GM18868 (cell line): Measurements from ENCODE around the gene ERGIC1.

Experiments used
- ATAC-seq: cut with Tn5 transposase; IDR thresholded peaks from one replicate; pipeline ENCODE4 v1.9.1; 2021; ENCODE audit warnings: mild to moderate bottlenecking, moderate library complexity; ENCODE audit not compliant: unreplicated experiment

ERGIC1 gene

DNA sequence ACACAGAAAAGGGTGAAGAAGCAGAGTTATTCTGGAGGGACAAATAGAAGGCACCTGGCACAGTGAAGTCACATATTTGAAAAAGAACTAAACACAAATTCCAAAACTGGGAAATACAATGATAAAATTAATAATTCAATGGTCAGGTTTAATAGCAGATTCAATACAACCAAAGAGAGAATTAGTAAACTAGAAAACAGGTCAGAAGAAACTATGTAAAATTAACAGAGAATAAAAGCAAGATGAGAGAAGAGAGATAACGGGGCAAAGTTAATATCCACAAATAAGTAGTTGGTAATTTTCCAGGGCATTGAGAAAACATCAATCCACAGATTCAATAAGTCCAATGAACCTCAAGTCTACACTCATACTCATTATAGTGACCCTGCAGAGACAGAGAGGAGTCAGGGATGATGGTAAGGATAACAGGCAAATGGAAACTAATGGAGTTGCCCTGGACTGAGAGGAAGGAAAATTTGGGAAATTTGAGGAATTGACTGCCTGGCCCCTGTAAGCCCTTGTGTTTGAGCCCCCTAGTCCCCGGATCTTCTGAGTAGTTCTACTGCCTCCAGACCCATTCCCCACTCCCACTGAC, 8.3 kb upstream of the ERGIC1 start:
- no peak for ATAC-seq

DNA sequence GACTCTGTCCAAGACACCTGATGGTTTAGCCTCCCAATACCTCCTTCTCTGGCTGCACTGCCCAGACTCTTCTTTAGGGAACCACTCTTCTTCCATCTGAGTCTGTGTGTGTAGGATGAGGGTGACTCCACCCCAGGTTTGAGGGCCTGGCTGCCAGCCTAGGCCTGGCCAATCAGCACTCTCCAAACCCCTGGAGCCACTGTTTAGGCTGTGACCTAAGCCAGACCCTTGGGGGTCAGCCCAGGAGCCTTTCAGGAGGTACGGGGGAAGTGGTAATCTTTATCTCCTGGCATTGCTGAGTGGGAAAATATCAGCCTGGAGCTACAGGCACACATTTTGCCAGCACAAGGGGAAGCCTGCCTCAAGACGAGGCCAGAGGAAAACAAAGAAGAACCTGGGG, 6.2 kb upstream of the ERGIC1 start:
- ATAC-seq, result no peak

DNA sequence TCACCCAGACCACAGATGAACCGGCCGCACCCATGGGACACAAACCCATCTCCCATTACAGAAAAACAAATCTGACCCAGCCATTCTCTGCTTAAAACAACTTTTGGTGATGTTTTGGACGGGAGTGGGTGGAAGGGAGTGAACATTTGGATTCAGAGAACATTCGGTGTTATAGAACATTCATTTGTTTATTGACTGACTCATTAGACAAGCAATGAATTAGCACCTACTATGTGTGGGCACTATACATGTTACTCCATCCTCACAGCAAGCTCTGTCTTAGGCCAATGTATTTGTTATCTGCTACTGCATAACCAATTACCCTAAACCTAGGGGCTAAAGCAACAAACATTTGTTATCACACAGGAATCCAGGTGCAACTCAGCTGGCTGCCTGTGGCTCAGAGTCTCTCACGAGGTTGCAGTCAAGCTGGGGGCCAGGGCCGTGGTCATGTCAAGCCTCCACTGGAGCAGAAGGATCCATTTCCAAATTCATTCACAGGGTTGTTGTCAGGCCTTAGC, 5.1 kb upstream of the ERGIC1 start:
- ATAC-seq, result no peak

DNA sequence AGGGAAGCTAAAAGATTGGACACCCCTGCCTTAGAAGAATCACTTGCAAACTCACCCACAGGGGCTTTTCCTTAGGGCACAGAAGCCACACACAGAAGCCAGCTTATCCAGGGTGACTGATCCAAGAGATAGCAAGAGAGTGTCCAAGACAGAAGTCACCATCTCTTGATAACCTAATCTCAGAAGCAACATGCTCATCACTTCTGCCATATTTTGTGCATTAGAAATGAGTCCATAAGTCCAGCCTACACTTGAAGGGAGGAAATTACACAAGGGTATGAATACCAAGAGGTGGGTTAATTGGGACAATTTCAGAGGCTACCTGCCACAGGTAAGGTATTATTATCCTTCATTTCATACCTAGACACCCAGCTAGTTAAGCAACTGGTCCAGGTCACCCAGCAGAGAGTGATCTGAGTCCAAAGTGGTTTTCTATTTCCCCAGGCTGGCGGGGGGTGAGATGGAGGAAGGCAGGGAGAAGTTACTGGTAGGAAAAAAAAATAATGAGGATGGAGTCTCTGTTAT, 3.7 kb upstream of the ERGIC1 start:
- no peak for ATAC-seq

DNA sequence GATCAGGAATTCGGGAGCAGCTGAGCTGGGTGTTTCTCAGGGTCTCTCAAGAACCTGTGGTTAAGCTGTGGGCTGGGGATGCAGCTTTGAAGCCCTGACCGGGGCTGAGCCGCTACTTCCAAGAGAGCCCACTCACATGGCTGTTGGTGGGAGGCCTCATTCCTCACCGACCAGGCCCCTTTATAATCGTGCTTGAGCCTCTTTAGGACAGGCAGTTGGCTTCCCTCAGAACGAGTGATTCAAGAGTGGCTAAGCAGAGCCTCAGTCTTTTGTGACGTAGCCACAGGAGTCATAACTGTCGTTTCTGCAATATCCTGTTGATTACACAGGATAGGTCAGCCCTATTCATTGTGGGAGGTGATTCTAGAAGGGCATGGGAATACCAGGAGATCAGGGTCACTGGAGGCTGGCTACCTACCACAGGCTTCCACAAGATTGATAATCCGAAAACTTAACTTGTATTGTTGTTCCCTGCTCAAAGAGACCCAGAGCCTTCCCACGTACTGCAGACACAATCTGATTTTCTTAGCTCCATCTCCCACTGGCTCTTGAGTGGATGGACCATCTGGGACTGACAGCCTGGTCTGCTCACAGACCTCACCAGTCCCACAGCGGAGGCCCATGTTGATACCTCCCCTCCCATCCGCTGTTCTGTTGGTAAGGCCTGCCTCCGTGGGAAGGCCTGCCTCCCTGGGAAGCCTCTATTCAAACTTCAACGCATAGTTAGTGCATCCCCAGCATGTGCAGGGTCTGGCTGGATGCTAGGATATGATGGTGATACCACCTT, 3.0 kb upstream of the ERGIC1 start:
- no peak for ATAC-seq

DNA sequence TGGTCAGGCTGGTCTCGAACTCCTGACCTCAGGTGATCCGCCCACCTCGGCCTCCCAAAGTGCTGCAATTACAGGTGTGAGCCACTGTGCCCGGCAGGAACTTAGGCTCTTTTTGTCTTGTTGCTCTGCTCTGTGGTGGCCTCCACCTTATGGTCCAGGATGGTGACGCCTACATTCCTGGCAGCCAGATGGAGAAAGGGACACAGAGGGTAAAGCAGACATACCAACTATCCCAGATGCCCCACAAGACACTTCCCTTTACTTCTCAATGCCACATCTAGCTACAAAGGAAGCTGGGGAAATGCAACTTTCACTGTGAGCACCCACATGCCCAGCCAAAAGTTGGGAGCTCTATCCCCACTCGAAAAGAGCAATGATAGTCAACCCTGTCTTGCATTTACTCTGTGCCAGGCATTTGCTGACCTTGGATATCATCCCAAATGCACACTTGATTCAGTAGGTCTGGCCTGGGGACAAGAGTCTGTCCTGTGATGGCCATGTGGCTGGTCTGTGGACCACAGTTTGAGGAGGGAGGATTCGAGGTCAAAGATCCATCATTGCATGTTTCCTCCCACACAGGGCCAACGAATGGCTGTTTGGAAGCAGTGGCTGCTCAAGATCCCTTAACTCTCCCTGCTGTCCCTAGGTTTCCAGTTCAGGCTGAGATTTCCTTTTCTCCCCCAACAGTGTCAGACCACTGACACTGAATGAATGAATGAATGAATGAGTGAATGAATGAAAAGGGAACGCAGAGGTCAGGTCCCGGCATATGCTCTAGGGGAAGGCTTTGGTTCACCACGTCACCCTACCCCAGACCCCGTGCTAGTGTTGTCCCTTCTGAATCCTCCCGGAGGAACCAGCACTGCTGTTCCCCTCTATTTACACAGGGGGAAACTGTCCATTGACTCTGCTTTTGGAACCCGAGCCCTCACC, 1.4 kb upstream of the ERGIC1 start:
- ATAC-seq, result no peak

DNA sequence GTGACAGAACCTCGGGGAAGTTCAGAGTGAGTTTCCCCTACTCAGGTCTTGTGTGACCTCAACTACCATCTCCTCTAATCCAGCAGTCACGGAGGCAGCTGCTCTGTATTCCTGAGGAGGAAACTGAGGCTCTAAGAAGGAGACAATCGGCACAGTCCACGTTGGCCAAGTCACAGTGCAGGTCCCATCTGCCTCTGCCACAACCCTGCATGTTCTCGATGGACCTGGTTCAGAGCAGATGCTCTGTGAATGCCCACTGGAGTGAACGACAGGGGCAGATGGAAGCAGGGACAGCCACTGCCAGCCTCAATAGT, 722 bp upstream of the ERGIC1 start:
- ATAC-seq, result no peak

DNA sequence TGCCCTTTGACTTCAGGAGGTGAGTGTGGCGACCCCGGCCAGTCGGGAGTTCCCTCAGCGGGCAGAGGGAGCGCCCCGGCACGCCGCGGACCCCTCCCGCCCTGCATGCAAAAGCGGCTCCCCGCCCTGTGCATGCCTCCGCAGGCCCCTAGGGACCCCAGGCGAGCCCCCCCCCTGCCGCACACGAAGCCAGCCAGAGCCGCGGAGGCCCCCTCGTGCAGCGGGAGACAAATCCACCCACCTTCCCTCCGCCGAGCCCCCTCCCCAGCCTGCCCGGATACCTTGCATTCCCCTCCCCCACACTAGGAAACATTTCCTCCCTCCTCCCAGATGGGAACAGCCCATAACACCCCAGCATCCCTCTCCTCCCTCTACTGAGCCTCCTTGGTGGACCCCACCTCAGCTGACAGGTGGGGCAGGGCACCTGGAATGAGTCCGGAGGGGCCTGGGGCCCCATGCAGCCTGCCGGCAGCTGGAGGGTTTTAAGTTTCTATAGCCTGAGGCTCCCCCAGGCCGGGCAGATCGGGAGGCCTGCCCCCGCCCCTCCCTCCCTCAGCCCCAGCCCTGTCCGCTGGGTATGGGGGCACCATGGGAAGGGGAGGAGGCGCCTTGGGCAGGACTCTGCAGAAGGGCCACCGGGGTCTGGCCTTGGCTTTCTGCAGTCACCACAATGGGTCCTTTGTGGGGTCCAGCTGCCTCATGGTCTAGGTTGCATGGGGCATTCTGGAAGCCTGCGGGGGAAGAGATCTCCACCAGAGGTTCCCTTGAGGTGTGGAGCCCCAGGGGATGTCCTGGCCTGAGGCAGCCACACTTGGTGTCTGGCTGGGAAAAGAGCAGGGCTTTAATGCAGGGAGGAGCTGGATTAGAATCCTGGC, 601 bp downstream of the ERGIC1 start:
- ATAC-seq, result peak; percentile 19

DNA sequence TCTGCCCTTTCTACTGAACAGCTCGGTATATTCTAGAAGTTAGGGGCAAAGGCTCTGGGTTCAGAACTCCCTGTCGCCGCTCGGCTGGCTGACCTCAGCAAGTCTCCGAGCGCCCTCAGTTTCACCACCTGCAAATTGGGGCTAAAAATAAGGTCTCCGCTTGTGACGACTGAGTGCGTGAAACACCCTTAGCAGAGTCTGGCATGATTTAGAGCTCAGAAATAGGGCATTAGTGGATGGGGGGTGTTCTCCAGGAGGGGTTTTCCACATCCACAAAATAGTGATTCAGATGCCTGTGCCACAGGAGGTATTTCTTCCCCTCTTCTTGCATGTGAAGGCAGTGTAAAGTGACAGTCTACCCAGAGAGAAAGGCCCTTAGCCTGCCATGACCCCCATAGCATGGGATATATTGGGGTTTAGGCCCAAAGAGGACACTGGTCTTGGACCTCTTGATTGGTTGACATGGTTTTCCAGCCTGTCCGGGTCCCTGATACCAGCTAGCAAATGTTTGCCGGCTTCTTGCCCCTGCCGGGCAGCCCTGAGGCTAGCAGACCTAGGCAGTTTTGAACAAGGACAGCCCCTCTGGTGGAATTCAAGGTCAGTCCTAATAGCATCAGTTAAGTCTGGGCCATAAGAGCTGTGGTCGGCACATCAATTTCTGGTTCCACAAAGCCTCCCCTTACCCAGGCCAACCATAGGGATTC, 1.4 kb downstream of the ERGIC1 start:
- no peak for ATAC-seq

DNA sequence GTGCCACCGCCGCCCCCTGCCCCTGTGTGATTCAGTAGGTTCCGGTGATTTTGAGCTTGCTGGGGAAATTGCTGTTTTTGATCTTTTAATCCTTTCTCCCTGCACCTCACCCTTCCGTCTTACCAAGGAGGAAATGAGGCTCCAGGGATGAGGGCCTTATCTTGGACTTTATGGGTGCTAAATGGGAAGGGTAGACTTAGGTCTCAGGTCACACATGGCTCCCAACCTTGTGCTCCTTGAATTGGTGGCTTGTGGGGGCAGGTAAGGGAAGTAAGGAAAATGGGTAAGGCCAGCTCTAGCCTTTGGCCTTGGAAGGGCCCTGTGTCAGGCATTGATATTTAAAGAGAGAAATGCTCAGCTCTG, 1.9 kb downstream of the ERGIC1 start:
- ATAC-seq, result no peak

DNA sequence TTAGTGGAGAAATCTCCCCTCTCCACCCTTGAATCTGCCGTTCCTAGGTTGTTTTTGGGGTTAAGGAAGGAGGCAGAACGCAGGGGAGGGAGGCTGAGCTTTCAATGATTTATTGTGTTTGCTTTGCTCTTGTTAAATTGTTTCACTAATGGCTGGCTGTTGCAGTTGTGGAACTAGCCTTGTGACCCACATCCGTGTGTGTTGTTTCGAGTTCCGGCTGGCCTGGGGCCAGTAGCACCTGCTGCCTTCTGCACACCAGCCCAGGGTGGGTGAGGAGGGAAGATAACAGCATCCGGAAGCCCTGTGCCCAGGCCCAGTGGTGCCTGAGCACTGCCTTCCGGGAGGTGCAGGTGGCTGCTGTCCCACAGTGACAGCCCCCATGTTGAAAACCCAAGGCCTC, 3.6 kb downstream of the ERGIC1 start:
- peak; percentile 82 for ATAC-seq

DNA sequence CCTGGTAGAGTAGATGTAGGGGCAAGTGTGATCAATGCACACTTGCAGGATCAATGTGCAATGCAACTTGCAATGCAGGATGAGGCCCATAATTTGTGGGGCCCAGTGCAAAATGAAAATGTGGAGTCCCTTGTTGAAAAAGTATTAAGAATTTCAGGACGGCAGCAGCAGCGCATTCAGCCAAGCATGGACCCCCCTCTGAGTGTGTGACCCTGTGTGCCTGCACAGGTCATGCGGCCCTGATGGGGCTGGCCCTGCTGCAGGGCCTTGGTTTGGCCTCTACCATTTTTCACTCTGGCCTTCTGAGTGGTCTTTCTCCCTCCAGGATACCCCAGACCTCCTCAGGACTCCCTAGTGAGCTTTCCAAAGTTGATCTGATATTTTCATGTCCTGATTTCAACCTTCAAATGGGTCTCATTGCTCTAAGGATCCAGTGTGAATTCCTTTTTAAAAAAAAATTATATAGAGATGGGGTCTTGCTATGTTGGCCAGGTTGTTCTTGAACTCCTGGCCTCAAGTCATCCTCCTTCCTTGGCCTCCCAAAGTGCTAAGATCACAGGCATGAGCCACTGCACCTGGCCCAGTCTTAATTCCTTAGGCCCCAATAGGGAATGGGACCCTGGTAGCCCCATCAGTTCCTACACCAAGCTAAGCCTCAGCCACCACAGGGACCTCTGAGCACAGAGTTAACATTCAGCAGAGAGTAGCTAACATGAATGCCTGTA, 4.3 kb downstream of the ERGIC1 start:
- ATAC-seq, result no peak

DNA sequence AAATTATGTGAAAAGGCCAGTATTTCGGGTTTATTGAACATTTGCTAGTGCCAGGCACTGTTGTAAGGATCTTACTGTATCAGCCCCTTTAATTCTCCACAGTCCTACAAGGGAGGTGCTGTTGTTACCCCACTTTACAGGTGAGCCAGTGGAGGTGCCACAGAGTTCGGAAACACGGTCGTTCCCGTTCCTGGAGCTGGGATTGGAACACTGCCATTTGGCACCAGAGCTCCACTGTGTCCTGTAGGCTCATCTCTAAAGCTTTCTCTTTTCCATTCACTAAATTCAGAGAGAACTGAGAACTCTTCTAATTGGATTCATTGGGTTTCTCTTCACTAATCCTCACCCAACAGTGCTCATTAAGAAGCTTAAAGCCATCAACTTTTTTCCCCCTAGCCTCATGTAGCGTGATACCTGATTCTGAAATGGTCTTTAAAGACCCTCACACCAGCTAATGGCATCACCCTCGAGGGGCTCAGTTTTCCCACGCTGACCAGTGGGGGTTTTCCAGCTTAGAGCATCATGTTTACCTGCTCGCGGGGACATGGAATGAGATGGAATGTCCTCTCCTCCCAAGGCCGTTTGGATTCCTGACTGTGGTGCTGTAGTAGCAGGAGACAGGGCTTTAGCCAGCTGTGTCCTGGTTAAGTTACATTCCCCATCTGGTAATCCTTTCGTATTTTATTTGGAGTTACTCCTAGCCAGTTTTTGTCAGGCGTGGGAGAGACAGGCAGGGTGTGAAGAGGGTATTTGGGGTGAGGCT, 5.8 kb downstream of the ERGIC1 start:
- ATAC-seq, result no peak

DNA sequence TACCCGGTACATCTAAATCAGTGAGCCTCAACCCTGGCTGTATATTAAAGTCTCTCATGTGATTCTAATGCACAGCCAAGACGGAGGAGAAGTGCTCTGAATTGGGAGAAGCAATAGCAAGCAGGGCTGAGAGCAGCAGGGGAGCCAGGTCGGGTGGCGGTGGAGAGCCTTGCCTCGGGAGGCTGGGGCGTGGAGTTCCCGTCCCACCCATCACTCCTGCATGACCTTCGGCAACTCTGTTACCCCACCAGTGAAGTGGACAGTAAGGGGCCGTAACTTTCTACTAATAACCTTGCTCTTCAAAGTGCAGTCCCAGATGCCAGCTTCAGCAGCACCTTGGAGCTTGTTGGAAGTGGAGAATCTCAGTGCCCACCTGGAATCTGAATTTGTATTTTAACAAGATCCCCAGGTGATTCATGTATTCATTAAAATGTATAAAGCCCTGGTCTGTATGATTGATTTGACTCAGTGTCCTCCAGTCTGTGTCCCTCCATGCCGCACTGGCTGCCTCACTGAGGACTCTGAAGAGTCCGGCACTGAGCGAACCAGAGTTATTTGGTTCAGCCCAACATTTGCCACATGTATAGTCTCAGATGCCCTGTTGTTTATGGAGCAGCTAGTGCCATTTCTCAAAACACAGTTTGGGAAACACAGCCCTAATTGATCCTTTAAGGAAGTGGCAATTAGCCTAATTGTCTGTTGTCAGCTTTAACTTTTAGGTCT, 6.5 kb downstream of the ERGIC1 start:
- no peak for ATAC-seq

DNA sequence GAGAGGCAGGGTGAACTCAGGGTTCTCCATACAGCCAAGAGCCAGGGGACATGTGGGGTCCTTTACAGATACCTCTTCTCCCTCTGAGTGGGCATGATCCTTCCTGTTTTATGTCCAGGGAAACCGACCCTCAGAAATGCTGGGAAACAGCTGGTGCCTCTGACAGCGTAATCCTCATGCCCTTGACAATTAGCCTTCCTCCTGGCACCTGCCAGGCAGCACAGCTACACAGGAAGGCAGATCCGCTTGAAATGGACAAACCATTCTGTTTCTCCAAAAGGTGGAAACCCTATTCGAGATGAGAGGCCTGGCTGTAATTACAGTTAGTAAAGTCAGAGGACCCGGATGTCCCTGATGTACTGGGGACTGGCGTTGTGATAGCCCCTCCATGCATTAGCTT, 7.2 kb downstream of the ERGIC1 start:
- ATAC-seq, result no peak

DNA sequence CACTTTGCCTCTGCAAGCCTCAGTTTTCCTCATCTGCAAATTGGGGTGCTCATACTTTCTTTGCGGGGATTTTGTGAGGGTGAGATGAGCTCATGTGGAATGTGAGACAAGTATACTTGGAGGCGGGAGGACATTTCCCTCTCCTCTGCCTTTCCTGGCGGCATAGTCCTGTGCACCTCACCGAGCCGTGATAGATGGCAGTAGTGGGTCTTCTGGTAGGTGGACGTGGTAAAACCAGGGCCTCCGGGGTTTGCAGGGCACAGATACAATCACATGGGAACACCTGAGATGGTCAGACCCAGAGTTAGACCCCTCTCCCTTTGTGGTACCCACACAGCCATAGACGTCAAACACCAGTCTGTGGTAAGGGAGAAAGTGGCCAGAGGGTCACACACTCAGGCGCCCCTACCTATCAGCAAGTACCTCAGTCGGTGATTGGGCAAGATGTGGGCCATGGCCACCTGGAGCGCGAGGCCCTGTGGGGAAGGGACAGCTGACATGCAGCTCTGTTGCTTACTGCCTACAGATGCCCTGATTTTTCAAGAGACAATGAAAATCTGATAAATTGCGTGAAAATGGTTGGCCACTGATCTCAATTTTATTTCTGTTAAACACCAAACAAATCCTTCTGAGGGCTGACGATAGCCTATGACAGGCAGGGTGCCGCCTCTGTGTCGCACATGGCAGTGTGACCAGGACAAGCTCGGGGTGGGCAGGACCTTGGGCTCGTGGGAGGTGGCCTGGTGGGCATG, 9.9 kb downstream of the ERGIC1 start:
- ATAC-seq, result no peak

DNA sequence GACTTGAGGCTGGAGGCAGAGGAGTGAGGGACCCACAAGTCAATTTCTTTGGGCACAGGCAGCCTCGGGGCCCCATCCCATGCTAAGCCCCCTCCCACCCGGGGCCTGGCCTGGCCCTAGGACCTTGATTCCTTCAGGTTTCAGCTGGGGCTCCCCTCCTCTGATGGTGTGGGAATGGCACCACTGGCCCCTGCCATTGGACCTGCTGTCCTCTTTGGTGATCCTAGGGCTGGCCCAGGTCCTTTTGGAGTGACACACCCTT, 10.5 kb downstream of the ERGIC1 start:
- ATAC-seq, result no peak
